Mucosa of descending colon (tissue), 3 donors: ENCODE data around the gene ZNF213. TPM values are rescaled to one million over a fixed set of nuclear protein-coding genes. Genes with fewer than 3 reads are reported as not detected.

Experiments
- ATAC-seq: fragments of 200-7000 bp; cut with Tn5 transposase; one replicate; pipeline ENCODE4 v1.9.1; 2020; ENCODE audit warnings: mild to moderate bottlenecking, moderate library complexity
- DNase-seq, 3 donors: peaks; one replicate each; pipeline ENCODE4 v3.0.0-alpha.2; 2020
- H3K36me3 ChIP-seq: fragments of 200-600 bp; one replicate; pipeline ENCODE4 v1.8.0; 2021; ENCODE audit warnings: low read depth, mild to moderate bottlenecking
- H3K4me1 ChIP-seq: fragments of 200-600 bp; one replicate; pipeline ENCODE4 v1.8.0; 2021; ENCODE audit warnings: low read depth, mild to moderate bottlenecking
- H3K4me3 ChIP-seq: fragments of 200-600 bp; one replicate; pipeline ENCODE4 v1.8.0; 2021; ENCODE audit warnings: mild to moderate bottlenecking
- H3K9me3 ChIP-seq: fragments of 200-600 bp; one replicate; pipeline ENCODE4 v1.8.0; 2021; ENCODE audit warnings: mild to moderate bottlenecking
- intact Hi-C, 2 donors: fragments of 100-400 bp; cut with DNase I in 1 of 2; cut with micrococcal nuclease in 1 of 2; formaldehyde crosslinking; loops; one replicate each; pipeline versions ENCODE4 v1.11.0 to v1.11.1; 2022; cut with DNase I, micrococcal nuclease
- total RNA-seq, 3 donors: library from RNA; stranded (reverse); fragmentation: NEBNext Ultra II Directional in 2 of 3; extraction: Animal tissue kit (Norgen Biotek cat#: 25700) in 2 of 3; gene quantifications; one replicate each; pipeline versions ENCODE4 v1.2.1 to v1.2.4, GENCODE V29; 2021 to 2023
- TF ChIP-seq, protein P1 (sequence below): fragments of 200-600 bp; IDR thresholded peaks from one replicate; pipeline ENCODE4 v1.8.0; 2022; ENCODE audit warnings: antibody characterized with exemption, mild to moderate bottlenecking
- donor health status: DM: no; HTN: no; CAD: no; lungs with moderate emphysema.
- donor health status: DM: no; HTN: no; CAD: no.
- donor health status: DM: no; HTN: yes; CAD: no.

Gene ZNF213
- total RNA-seq, 3 donors from 2014 or later = 10.3 to 18.1 (median 14.1) TPM

DNA sequence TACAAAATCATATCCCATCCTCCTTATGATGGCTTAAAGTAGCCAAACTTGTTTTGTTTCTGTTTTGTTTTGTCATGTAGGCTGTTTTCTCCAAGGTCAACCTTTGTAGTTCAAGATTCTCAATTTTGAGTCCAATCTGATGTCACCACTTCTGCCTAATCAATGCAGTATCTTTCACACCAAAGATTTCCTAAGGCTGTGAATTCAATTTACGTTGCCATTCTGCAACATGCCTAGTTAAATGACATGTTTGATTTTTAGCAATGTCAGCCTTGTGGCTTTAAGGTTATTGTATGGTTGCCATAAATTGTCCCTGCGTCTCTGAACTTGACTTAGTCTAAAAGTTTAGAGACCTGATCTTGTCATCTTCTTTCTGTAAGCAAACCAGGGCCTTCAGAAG lies 20.4 kb downstream of the ZNF213 start:
- TF ChIP-seq, protein P1, sequence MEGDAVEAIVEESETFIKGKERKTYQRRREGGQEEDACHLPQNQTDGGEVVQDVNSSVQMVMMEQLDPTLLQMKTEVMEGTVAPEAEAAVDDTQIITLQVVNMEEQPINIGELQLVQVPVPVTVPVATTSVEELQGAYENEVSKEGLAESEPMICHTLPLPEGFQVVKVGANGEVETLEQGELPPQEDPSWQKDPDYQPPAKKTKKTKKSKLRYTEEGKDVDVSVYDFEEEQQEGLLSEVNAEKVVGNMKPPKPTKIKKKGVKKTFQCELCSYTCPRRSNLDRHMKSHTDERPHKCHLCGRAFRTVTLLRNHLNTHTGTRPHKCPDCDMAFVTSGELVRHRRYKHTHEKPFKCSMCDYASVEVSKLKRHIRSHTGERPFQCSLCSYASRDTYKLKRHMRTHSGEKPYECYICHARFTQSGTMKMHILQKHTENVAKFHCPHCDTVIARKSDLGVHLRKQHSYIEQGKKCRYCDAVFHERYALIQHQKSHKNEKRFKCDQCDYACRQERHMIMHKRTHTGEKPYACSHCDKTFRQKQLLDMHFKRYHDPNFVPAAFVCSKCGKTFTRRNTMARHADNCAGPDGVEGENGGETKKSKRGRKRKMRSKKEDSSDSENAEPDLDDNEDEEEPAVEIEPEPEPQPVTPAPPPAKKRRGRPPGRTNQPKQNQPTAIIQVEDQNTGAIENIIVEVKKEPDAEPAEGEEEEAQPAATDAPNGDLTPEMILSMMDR = no peak
- H3K4me3 ChIP-seq = no peak overlapping the region
- ATAC-seq (no peak), DNase-seq (no peak)
- no peaks in the 10 kb centered on the region for H3K36me3 ChIP-seq
- H3K4me1 ChIP-seq = peaks cover 12% of the 10 kb centered on the region
- intact Hi-C loops = no loop called here
- H3K9me3 ChIP-seq = no peaks in the 10 kb centered on the region

DNA sequence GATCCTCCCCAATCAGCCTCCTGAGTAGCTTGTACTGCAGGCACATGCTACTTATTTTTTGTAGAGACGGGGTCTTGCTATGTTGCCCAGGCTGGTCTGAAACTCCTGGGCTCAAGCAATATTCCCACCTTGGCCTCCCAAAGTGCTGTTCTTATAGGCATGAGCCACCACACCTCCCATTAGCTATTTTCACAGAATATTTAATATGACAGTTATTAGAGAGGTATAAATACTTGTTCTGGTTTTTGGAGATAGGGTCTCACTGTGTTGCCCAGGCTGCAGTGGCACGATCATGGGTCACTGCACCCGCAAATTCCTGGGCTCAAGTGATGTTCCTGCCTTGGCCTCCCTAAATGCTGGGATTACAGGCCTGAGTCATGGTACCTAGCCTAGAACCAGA lies 21.1 kb downstream of the ZNF213 start:
- peaks cover 12% of the 10 kb centered on the region for H3K4me1 ChIP-seq
- DNase-seq = no peak
- TF ChIP-seq, protein P1 = no peak
- no peak overlapping the region for H3K4me3 ChIP-seq
- H3K9me3 ChIP-seq = no peaks in the 10 kb centered on the region
- intact Hi-C loops = no loop called here
- no peak for ATAC-seq
- H3K36me3 ChIP-seq = no peaks in the 10 kb centered on the region

DNA sequence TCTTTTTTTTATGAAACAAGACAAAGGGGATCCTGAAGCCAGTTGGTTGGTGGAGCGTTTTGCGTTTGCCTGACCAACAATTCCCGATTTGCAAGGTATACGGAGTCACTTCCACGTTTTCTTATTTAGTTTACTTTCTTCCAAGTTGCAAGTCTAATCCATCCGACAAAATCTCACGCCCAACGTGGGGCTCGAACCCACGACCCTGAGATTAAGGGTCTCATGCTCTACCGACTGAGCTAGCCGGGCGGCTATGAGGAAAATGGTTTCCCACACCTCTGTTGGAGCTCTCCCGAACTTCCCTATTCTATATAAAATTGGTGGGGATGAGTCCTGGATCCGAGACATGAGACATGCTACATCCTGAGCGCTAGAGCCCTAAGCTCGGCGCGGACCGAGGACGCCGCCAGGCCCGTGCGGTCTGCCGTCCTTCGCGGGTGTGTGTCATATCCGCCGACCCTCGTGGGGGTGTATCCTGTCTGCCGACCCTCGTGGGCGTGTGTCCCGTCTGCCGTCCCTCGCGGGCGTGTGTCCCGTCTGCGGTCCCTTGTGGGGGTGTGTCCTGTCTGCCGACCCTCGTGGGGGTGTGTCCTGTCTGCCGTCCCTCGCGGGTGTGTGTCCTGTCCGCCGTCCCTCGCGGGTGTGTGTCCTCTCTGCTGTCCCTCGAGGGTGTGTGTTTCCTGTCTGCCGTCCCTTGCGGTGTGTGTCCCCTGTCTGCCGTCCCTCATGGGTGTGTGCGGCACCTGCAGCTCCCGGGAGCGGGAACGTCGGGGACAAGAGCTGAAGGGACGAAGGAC lies 22.6 kb downstream of the ZNF213 start:
- DNase-seq = peak; percentile 71 to 82 (median 80)
- Histone ChIP-seq H3K36me3 (no peaks in the 10 kb centered on the region), H3K4me3 (peak overlapping the region; percentile 59), H3K4me1 (peaks cover 9% of the 10 kb centered on the region), H3K9me3 (no peaks in the 10 kb centered on the region)
- intact Hi-C loops = no loop called here
- TF ChIP-seq, protein P1 = no peak
- ATAC-seq = peak; percentile 31

DNA sequence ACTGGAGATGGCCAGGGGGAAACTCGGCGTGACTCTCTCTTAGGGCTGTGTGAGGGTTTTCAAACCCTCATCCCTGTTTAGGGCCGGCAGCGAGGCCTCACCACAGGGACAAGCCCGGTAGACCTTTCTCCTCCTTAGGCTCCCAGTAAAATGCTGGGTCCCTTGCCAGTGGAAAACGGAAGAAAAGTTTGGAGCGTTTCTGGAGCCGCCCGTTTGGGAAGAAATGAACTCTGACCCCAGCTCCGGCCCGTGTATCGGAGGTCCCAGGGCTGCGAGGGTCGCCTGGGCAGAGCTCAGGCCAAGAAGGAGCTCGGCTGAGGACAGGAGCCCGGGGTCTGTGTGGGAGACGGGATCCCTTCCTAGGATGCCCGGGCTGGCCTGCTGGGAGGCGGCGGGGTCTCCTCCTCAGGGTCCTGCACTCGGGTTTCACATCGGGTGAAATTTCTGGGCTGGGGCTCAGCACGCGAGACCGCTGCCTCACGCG lies 23.2 kb downstream of the ZNF213 start:
- H3K9me3 ChIP-seq = no peaks in the 10 kb centered on the region
- H3K4me3 ChIP-seq = peak overlapping the region; percentile 59
- no peaks in the 10 kb centered on the region for H3K36me3 ChIP-seq
- TF ChIP-seq, protein P1 = no peak
- H3K4me1 ChIP-seq = peaks cover 9% of the 10 kb centered on the region
- ATAC-seq = peak; percentile 28
- peak in 2 of 3 donors; percentile 61 to 66 for DNase-seq
- intact Hi-C loops = no loop called here

DNA sequence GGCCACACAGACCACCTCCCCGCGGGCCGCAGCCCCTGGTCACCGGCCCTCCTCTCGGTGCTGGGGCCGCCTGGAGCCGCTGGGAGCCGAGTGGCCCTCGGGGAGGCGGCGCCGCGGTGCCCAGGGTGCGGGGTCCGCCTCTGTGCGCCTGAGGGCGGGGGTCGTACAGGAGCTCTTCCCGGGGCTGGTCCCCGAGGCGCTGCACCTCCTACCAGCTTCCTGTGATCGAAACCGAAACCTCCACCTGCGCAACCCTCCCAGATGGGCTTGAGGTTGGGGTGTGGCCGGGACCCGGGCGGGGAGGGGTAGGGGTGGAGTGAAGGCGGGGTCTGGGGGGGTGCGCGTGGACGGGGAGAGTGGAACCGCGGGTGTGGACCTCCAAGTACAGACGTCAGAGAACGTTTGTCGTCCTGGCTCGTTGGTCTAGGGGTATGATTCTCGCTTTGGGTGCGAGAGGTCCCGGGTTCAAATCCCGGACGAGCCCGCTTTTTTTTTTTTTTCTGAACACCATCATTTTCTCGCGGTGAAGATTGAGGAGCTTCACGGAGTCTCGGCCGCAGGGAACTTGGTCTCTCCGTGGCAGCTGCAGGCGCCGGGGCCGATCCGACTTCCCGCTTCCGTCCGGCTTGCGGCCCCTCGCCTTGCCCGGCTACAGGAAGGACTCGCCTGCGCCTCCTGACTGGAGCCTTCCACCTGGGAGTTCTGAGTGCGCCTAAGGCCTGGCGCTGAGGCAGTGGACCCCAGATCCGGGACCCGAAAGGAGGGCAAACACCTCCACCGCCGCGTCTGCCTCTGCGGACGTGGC lies 23.9 kb downstream of the ZNF213 start:
- DNase-seq = peak; percentile 92 to 95 (median 94)
- Histone ChIP-seq H3K36me3 (no peaks in the 10 kb centered on the region), H3K9me3 (no peaks in the 10 kb centered on the region), H3K4me1 (peaks cover 9% of the 10 kb centered on the region), H3K4me3 (peak overlapping the region; percentile 59)
- ATAC-seq = peak; percentile 91
- intact Hi-C loops = no loop called here
- TF ChIP-seq, protein P1 = no peak
